Measurements from ENCODE around the gene LAMB1.
"Not testable (repeated sequence)": the region's sequence is repeated elsewhere in the genome, so short reads cannot be mapped to it uniquely, and the experiment has no call there.

Gene LAMB1

DNA sequence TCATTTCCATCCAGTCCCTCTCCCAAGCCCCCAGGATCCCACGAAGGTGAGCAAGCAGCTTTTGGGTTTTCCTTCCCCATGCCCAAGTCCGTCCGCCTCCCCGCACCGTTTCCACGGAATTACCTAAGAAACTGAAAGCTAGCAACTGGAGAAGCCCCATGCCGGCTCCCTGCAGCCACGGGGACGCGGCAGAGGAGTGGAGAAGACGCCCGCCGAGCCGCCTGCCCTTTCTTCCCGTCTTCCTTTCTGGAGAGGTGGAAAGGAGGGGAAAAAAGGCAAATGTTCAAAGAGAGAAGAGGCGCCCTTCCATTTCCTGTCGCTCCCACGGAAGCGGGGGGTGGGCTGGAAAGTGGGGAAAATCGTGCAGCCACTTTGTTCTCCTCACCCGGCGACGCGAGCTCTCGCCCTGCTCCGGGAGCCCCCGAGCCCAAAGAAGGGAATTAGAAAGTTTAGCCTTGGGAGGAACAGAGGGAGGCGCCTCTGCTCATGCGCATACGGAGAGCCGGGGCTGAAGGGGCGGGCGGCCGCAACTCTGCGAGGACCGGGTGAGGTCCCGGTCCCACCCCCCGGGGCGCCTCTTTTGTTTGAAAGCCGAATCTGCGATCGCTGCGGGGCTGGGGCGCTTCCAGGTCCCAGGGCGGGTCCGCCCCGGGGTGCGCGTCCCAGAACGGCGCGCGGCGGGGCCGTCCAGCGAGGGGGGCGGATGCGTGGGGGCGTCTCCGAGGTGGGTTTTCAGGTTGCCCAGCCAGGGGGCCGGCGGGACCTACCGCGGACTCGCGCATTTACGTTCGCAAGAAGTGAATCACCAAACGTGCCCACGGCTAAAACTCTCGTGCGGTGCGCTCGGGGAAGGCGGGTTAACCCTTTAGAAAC is at the start of gene LAMB1:
LAMB1 (minus strand) TSS at position 436 of the 873 bp plus-strand sequence; CDS start at position 160, 276 bp downstream.
- no peak for DNase-seq

DNA sequence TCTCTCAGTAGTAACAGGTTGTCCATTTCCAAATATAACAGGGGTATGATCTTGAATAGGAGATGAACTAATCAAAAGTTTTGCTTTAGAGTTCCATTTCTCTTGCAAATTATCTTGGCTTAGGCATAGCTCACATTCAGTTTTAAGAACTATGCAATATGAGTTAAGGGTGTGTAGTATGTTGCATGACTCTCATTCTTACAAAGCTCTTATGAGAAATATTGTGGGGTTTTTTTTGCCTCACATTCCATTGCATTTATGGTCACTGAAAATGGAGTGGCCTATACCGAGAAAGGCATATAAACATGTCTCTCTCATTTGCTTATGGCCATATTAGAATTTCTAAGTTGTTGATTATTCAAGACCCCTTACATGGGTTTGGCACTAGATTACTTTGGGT is 48.5 kb upstream of the LAMB1 start:
- no peak for DNase-seq

DNA sequence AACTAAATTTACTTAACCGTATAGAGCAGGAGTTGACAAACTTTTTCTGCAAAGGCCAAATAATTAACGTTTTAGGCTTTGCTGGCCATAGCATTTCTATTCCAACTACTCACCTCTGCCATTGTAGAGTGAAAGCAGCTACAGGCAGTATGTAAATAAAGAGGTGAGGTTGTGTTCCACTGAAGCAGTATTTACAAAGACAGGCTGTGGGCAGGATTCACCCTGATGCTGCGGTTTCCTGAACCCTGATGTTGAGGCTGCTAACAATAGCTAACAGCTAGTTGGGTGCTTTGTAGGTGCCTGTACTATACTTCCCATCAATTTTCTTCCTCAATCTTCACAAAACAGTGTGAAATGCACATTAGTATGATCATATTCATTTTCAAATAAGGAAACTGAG is 47.0 kb upstream of the LAMB1 start:
- no peak for DNase-seq

DNA sequence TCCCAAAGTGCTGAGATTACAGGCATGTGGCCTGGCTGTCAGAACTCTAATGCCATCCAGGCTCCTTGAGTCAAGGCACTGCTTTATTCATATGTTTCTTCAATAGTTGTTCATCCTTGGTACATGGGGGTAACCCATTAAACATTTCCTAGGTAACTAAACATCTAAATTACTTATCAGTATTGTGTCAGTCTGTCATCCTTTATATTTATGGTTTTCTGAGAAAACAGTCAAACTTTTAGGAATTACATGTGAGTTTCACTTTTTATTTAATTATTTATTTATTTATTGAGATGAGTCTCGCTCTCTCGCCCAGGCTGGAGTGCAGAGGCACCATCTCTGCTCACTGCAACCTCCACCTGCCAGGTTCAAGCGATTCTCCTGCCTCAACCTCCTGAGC is 45.5 kb upstream of the LAMB1 start:
- DNase-seq, result no peak

DNA sequence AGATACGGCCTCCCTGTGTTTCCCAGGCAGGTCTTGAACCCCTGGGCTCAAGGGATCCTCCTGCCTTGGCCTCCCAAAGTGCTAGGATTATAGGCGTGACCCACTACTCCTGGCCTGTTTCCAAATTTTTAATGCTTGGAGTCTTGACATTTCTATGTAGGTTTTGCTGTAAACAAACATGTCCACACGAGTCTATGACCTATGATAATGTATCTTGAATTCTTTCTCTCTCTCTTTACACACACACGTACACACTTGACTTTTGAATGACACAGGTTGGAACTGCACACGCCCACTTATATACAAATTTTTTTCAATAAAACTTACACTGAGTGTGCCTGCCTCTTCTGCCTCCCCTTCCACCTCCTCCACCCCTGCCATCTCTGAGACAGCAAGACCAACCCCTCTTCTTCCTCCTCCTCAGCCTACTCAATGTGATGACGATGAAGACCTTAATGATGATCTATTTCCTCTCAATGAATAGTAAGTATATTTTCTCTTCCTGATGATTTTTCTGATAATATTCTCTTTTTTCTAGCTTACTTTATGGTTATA is 44.1 kb upstream of the LAMB1 start:
- no peak for DNase-seq

DNA sequence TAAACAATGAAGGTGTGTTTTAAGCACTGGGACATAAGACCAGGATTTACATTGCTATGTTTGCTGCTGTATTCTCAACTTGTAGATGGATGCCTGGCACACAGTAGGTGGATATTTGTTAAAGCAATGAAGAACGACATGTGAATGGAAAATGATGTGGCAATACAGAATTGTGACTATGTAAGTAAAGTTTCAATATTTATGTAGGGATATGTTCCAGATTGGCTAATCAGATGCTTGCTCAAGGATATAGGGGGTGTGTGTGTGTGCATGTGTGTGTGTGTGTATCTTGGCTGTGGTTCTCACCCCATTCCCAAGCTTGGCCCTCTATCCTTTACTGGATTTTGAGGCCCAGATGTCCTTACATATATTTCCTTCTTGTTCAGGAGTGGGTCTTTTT is 42.7 kb upstream of the LAMB1 start:
- DNase-seq, result no peak

DNA sequence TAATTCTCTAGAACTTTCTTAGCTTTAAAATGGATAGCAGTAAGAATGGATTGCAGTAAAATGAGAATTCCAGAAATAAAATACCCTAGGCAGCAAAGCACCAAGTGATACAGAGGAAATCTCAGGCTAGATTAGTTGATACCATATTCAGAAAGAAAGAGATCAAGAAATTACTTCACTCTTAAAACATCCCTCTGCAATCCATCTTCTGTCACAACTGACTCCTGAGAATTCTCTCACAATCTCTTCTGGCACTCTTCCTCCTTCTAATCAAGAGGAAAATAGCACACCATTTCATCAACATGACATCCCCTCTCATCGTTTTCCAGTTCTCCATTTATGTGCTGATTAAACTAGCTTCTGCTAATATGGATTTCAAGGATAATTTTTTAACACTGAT is 42.2 kb upstream of the LAMB1 start:
- DNase-seq, result no peak

DNA sequence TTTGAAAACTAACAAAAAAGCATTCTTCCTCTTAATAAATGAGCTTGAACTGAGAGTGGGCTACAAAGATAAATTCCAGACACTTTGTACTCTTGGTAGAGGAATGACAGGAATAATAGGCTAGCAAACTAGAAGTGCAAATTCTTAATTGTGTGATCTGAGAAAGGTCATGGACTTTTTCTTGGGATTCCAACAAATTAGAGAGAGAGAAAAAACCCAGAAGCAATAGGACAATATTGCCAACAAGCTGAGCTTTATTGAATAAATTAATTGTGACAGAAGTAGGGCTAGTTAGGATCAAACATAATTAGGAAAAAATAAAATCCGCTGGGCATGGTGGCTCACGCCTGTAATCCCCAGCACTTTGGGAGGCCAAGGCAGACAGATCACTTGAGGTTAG is 41.4 kb upstream of the LAMB1 start:
- DNase-seq, result no peak

DNA sequence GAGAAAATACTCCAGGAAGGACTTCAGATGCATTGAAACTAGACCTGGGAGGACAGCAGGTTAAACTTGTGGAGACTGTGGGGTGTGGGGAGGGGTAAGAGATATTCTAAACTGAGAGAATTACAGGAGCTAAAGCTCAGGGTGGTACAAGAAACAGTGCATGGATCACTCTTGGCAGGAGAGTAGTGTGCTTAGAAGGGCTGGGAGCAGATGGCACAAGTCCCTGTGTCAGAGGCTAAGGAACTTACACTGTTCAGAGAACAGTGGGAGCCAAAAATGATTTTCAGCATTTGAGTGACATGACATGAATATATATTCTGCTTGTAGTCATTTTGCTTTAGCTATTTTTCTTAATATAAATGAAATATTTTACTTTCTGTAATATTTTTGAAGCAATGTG is 36.0 kb upstream of the LAMB1 start:
- no peak for DNase-seq

DNA sequence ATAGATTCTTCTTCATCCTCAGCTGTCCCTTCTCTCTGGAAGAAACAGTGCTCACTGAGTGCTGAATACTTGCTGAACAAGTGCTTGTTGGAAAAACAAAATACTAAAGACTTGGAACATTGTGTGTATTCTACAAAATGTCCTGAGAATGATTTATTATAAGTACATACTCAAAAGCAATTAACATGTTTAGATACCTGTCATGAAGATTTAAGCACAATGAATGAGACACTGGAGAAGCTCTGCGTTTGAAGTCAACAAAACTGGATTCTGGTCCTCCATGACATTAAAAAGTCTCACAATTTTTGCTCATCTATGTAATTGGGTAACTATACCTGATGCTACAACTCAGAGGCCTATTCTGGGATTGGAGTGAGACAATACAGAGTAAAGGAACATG is 34.8 kb upstream of the LAMB1 start:
- DNase-seq, result no peak

DNA sequence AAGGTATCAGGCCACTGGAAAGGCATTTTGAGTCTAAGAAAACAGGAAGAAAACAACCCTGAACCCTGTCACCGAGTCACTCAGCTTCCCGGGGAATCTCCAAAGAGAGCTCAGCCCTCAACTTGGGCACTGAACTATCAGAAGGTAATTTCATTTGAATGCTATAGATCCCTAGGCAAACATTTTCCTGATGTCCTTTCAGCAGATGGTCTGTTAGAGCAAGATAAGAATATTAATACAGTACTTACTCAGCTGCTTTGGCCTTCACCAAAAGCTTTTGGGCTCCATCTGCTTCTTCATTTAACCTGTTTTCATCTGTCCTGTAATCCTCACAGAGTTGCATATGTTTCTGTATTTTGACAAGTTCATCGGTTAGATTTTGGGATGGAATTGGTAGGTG is 34.2 kb upstream of the LAMB1 start:
- DNase-seq, result no peak

DNA sequence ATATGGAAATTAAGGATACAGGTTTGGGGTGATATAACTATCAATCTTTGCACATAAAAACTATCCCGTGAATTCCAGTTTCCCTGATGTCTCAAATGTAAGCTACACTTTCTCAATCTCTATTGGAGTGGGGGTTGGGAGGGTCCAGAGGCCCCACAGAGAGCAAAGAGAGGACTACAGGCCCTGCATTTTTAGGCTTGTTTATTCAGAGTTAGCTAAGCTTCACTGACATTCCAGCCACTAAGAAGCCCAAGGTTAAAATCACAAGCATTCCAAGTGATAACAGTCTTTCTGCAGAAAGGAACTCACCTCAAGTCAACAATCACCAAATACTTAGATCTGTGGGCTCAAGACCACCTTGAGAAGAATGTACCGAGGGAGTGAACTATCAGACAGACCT is 31.6 kb upstream of the LAMB1 start:
- no peak for DNase-seq

DNA sequence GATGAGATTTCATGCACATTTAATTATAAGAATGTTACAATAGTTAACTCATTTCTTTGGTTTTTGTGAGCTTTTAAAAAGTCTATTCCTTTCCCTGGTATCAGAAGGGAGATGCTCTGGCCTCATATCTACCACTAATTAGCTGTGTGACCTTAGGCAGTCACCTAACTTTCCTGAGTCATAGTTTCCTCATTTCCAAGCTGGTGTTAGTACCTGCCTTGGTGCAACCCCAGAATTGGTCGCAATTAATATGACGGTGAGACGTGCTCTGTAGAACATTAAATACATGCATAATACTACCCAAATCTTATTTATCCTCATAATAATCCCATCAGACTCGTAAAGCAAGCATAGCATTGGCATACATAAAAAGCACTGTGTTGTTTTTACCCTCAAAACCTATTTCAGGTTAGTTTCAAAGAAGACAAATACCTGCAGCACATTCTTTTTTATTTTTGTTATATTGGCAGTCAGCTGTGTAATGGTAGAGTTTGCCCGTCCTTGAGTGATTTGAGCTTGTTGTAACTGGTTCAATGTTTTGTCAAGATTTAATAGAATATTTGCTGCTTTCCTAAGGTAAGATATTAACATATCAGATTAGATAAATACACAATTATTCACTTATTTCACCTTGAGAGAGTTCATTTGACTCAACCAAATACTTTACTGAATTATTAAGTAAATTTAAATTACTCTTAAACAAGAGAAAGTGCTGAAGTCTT is 31.0 kb upstream of the LAMB1 start:
- no peak for DNase-seq

DNA sequence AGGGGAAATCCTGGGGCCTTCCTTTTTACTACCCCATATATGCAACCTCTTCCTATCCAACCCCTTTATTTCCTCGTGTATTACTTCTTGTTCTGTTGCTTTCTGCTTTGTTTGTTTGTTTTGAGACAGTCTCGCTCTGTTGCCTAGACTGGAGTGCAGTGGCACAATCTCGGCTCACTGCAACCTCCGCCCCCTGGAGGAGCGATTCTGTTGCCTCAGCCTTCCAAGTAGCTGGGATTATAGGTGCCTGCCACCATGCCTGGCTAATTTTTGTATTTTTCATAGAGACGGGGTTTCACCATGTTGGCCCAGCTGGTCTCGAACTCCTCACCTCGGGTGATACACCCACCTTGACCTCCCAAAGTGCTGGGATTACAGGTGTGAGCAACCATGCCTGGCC is 30.3 kb upstream of the LAMB1 start:
- not testable (repeated sequence) for DNase-seq

DNA sequence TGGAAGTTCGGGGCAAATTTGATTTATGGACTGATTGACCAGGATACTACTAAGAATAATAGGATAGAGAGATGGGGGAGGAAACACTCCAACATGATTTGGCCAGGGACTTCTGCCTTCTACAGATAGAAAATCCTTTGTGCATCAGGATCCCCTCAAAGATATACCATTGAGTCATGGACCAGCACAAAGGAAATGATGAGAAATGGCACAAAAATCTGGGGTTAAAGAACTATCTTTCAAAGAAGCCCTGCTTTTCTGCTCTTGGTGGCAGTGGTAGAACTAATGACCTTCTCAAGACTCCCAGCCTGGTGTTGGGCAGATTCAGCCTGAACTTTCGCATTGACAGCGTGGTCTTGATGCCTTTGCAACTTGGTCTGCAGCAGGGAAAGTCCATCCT is 27.6 kb upstream of the LAMB1 start:
- no peak for DNase-seq

DNA sequence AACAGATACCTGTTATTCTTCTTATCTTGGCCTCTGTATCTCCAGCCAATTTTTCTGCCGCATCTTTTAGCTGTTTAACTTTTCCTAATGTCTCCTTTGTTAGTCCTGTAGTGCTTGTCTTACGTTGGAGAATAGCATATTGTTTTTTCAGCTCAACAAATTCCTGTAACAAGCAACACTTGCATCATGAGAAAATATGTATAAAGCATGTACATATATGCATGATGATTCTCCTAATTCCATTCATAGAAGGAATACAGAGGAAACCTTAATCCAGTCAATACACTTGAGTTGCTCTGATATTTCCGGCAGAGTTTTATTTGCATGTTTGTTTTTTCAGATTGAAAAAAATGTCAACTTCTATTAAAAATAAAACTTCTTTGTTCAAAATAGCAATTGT is 26.1 kb upstream of the LAMB1 start:
- no peak for DNase-seq

DNA sequence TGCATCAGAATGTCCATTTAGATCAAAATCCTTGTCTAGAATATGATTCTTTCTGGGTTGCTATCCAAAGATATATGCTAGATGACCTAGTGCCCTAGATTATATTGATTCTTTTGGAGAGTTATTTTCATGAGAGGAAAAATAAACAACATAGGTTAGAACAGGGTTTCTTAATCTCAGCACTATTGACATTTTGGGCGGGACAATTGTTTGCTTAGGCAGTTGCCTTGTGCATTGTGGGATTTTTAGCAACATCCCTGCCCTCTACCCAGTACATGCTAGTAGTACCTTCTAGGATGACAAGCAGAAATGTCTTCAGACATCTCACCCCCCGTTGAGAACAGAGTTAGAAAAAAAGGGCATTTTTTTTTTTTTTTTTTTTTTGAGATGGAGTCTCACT is 25.1 kb upstream of the LAMB1 start:
- DNase-seq, result no peak

DNA sequence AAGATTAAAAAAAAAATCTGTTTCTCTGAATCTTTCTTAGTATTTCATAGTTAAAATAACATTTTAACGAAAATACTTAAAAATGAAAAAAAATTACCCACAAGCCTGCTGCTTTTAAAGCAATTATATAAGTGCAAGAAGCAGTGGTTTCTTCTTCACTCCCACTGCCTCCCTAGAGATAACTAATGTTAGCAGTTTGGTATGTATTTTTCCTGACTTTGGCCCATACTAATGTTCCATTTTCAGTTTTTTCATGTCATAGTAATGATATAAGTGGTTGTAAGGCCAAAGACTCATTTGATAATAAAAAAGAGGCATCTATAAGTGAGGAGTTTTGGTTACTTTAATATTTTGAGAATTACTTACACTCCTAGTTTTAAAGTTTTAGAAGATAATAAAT is 24.3 kb upstream of the LAMB1 start:
- DNase-seq, result no peak

DNA sequence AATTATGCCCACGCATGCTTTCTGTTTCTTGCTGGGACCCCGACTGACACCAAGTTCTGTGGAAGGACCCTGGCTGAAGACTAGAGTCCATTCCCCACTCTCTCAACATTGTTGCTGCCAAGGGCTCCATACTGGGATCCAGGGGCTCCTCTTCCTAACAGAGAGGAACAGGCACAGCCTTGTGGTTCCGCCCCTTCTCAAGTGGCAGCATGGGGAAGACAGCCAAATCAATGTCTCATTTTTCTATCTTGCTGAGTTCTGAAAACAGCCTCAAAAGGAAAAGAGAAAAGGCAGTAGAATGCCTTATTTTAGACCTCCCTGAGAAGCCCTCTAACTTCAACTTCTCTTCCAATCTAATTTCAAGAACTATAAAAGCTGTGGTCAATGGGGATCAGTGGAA is 23.7 kb upstream of the LAMB1 start:
- no peak for DNase-seq

DNA sequence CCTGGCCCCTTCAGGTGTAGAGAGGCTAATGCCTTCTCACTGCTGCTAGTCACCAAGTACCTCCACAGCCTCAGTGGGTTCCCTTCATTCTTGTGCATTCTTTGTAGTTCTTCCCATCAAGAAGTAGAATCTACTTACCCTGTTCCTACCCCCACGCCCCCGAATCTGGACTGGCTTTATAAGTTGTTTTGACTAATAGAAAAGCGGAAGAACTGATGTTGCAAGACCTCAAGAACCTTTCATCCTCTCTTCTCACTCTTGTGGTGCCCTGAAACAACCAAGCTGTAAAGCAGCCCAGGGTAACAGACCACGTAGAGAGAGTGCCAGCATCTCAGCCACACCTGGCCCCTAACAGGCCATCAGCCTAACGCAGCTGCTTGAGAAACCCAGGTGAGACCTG is 23.2 kb upstream of the LAMB1 start:
- DNase-seq, result no peak

DNA sequence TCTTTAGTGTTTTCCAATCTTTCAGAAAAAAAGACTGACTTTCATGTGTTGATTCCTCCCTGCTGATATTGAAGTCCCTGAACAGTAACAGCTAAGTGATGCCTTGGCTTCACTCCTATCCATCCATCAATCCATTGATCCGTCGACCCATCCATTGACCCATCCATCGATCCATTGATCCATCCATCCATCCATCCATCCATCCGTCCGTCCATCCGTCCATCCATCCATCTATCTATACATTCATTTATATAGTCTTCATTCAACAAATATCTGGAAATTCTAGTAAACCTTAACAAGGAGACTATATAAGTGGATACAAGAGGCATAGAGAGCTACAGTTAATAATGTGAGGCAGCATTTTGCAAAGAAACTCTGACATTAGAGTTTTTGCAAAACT is 21.6 kb upstream of the LAMB1 start:
- DNase-seq, result no peak

DNA sequence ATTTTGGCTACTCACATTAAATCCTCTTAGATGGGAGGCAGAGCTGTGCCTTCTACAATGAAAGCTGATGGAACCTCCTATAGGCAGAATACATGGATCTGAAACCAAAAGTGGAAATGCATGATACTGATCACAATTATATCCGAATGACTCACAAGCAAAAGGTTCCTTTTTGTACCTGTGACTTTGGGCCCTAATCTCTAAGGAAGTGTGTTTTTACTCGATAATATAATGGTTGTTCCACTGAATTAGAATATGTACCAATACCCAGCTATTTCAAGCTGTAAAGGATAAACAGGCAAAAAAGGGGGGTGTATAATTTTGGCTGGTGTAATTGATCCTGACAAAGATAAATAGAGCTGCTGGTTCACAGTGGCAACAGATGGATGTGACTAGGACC is 17.6 kb upstream of the LAMB1 start:
- DNase-seq, result no peak

DNA sequence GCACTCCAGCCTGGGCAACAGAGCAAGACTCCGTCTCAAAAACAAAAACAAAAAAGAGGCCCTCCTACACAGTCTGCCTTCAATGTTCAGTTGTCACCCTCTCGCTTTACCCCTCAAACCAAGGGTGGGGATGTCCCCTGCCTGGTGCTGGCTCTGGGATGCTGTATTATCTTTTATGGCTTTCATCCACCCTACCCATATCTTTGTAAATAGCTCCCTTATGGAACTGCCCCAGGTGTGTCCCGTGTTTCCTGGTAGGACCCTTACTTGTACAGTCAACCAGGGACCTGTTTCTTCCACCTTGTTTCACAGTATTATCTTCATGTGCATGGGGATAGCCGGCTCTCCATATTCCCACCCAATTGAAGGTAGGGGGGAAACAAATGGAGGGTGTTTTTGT is 15.7 kb upstream of the LAMB1 start:
- no peak for DNase-seq

DNA sequence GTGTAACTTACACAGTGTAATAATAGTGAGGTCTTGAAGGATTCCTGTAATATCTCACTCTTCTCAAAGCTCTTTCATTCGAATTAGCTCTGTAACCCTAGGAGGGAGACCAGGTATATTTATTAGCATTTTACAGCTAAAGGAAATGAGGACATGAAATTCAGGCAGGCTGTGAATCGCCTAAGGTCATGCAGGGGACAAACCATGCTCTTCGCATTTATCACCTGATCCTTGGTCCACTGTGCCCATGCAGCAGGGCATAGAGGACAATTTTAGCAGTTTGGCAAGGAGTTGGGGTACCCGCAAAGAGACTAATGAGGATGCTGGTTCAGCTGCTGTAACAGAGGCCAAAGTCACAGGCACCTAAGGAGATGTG is 14.8 kb upstream of the LAMB1 start:
- no peak for DNase-seq
